IPS DF 4.7 (cell line): ENCODE results near the gene CDC37.

Experiments used
- DNase-seq: peaks from one replicate; pipeline ENCODE4 v3.0.0-alpha.2; 2013; ENCODE audit warnings: low spot score; ENCODE audit errors: extremely low read depth

Gene CDC37

DNA sequence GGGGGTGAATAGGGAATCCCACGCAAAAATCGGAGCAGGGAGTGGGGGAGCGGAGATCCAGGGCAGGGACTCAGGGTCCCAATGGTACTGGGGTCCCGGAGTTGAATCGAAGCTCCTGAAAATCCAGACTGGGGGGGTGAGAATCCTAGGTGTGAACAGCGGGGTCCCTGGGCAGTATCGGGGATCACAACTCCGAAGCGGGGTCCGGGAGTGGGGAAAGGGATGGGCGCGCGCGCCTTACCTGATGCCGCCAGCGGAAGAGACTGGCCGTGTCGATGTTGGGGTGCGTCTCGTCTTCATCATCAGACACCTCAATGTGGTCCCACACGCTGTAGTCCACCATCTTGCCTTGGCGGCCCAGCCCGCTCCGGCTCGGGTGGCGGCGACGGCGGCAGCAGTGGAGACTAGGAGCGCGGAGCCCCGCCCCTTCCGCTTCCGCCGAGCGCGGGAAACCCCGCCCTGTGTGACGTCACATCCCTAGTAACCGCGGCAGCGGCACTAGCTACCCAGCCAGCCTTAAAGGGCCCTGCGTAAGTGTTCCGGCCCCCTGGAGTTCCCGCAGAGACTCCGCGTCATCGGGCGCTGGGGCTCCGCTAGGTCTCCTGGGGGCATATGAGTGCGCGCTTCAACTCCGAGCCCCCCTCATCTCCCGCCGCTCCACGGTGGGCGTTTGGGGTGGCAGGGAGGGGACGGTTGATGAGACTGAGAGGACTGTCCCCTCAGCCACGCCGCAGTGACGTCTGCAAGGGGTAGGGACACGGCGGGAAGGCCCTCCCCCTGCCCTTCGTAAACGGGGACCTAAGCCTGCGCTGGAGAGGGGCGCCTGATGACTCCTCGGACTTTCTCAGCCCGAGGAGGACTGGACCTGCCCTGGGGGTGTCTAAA is at the start of gene CDC37:
Gene CDC37 (minus strand): TSS at position 406 of the 885 bp plus-strand sequence. CDS start 63 bp downstream, at position 343.
- DNase-seq, result no peak

GRCh38 chr19:10450853-10451609 is 47.7 kb upstream of the CDC37 start:
- no peak for DNase-seq

- DNase-seq, result no peak
Measured at GRCh38 chr19:10450191-10450852, 47.0 kb upstream of the CDC37 start.

DNA sequence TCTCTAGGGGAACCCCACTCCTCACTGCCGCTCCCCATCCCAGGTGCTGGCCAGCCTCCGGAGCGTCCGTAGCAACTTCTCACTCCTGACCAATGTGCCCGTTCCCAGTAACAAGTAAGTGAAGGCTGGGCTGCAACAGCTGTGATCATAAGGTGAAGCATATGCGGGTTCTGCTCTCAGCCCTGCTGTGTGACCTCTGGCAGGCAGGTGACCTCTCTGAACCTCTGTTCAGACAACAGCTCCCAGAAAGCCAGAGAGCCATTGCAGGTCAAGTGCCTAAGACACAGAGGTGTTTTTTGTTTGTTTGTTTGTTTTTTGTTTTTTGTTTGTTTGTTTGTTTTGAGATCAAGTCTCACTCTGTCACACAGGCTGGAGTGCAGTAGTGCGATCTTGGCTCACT is 45.7 kb upstream of the CDC37 start:
- DNase-seq, result no peak

GRCh38 chr19:10442698-10443097 is 39.4 kb upstream of the CDC37 start:
- no peak for DNase-seq

GRCh38 chr19:10439588-10439987 is 36.2 kb upstream of the CDC37 start:
- DNase-seq, result no peak

GRCh38 chr19:10433131-10433536 is 29.8 kb upstream of the CDC37 start:
- DNase-seq, result no peak

GRCh38 chr19:10432736-10433130 is 29.4 kb upstream of the CDC37 start:
- no peak for DNase-seq

- no peak for DNase-seq
Measured at GRCh38 chr19:10431943-10432735, 28.8 kb upstream of the CDC37 start.

- no peak for DNase-seq
Measured at GRCh38 chr19:10431254-10431942, 28.1 kb upstream of the CDC37 start.

DNA sequence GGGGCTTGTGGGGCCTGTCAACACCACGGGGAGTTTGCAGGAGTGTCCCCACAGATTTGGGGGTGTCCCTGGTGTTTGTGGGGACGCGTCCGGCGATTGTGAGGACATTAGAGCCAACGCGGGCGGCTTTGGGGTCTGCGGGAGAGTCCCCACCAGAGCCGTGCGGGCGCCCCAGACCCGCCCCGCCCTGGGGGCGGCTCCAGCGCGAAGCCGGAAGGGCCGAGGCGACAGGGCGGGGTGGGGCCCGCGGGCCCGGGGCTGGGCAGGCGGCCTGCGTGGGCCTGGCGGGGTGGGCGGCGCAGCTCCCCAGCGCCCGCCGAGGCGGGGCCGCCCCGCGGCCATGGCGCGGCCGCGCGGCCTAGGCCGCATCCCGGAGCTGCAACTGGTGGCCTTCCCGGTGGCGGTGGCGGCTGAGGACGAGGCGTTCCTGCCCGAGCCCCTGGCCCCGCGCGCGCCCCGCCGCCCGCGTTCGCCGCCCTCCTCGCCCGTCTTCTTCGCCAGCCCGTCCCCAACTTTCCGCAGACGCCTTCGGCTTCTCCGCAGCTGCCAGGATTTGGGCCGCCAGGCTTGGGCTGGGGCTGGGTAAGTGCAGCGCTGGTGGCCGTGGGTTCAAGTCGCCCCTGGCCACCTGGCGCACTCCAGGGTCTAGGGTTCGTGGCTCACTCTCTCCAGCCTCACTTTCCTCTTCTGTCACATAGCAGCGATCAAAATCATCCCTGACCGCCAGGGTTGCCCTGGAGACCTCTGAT is 27.3 kb upstream of the CDC37 start:
- DNase-seq, result no peak

DNA sequence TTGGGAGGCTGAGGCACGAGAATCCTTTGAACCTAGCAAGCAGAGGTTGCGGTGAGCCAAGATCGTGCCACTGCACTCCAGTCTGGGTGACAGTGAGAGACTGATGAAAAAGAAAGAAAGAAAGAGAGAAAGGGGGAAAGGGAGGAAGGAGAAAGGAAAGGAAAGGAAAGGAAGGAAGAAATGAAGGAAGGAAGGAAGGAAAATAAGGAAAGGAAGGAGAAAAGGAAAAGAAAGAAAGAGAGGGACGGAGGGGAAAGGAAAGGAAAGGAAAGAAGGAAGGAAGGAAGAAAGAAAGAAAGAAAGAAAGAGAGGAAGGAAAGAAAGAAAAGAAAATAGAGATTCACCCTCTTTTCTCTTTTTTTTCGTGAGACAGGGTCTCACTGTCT is 25.6 kb upstream of the CDC37 start:
- no peak for DNase-seq

DNA sequence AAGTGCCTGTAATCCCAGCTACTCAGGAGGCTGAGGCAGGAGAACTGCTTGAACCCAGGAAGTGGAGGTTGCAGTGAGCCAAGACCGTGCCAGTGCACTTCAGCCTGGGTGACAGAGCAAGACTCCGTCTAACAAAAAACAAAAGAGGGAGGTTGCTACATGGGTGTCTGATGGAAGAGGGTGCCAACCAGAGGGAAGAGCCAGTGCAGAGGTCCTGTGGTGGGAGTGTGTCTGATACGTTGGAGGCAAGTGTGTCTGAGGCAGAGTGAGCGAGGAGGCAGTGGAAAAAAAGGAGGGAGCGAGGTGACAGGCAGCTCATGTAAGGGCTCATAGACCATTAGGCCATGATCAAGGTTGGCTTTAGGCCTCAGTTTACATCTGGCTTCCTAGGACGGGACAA is 23.8 kb upstream of the CDC37 start:
- no peak for DNase-seq

- no peak for DNase-seq
Measured at GRCh38 chr19:10424011-10424637, 20.8 kb upstream of the CDC37 start.

DNA sequence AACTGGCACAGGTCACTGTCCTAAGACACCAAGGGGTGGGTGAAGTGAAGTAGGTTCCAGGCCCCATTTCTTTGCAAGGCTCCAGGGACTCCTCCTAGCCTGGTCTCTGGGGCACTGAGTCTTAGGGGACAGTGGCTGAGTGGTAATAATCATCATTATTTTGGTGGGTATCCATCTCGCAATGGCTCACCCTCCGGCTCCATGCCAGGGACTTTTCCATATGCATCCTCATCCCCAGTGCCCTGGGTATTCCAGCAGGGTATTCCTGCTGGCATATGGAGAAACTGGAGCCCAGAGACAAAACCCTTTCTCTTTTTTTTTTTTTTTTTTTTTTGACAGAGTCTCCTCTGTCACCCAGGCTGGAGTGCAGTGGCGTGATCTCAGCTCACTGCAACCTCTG is 19.5 kb upstream of the CDC37 start:
- DNase-seq, result no peak

DNA sequence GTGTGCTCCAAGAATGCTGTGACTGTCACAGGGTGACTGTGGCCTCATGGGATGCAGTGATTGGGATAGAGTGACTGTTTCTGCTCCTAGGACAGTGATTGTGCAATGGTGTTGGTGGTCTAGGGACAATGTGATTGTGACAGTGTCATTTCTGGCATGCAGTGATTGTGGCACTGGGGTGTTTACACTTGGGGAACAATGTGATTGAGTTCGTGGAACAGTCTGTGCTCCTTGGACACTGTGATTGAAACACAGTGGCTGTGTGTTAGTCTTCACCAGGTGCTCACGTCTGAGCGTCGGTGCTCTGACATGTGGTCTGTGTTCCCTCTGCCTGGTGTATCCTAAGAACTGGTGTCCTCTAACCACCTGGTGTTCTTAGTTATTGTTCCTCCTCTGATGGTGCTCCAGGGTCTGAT is 18.7 kb upstream of the CDC37 start:
- no peak for DNase-seq

DNA sequence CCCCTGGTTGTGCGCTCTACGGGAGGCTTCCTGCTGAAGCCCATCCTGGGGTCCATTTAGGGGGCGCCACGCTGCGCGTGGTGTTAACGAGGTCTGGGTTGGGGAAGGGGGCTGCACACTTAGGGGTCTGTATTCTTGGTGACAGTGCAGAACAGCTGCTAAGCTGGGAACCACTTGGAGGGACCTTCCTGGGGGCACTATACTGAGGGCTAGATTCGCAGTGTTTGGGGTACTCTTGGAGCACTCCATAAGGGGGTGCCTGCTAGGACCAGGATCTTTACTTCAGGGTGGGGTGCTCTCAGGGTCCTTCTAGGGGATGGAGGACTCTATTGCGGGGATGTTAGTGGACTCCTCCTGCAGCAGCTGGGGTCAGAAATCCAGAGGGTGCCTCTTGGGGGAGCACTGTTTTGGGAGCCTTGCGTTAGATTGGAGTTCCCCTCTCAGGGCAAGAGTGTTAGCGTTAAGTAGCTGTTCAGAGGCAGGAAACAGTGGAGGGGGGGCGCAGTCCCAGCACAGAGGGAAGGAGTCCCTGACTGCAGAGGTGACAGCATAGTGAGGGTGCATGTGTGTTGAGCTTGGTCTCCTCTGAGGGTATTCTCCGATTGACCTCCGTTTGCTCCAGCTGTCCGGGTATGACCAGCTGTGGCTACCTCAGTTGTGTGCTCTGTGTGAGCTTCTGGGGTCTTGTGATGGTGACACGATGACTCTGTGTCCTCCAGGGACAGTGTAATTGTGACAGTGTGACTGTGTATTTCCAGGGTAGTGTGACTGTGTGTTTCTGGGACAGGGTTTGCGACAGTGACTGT is 18.1 kb upstream of the CDC37 start:
- DNase-seq, result no peak

DNA sequence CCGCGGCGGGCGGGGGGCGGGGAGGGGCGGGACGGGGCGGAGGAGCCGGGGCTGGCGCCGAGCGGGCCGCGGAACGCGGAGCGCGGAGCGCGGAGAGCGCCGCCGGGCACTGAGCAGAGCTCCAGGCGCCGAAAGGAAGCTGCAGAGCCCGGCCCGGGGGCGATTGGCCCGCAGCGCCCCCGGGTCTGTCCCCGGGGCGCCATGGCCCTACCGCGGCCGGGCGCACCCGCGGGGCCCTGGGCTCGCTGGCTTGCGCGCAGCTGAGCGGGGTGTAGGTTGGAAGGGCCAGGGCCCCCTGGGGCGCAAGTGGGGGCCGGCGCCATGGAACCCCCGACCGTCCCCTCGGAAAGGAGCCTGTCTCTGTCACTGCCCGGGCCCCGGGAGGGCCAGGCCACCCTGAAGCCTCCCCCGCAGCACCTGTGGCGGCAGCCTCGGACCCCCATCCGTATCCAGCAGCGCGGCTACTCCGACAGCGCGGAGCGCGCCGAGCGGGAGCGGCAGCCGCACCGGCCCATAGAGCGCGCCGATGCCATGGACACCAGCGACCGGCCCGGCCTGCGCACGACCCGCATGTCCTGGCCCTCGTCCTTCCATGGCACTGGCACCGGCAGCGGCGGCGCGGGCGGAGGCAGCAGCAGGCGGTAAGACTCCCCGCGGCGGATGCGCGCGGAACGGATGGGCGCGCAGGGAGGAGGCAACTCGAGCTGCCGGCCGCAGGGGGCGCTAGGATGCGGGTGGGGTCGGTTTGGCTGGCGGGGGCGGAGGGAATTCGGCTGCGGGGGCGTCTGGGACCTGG is 17.3 kb upstream of the CDC37 start, which contains the start of gene PDE4A:
Gene PDE4A (plus strand): TSS at position 95 of the 796 bp plus-strand sequence. CDS start 227 bp downstream, at position 322.
- no peak for DNase-seq
